Kidney capillary endothelial cell (primary cell): ENCODE measurements around the gene PLA2G4D.
A peak's percentile ranks its signal among the peaks of the same experiment; 100 is the strongest.

ENCODE experiments used
- DNase-seq: peaks from one replicate; pipeline ENCODE4 v3.0.0-alpha.2; 2018; ENCODE audit warnings: low spot score

Gene PLA2G4D

DNA sequence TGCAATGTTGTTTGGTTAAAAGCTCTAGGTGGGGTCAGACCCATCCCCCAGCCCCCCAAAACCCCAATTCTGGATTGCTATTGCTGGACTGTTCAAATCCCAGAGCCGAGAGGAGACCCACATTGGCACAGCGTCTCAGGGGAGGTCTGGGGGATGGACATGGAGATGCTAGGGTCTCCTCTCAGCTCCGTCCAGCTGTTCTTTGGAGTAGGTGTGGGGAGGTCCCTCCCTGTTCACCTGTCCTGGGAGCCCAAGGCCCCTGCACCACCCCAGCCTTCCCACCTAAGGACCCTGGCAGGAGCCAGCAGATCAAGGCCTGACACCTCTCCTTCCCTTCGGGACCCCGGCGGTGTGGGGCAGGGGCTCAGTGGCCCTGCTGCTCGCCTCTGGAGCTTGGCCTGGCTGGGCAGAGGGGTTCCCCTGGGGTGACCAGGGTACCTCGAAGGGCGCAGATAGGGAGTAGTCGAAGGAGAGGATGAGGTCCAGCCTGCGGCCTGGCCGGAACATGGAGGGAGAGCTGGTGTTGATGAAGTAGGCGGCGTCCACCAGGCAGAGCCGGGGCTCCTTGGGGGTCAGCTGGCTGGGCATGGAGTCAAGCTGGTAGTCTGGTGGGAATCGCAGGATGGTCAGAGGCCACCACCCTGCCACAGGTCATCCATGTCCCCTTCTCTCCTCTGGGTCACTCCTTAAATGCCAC, 23.9 kb downstream of the PLA2G4D start:
- DNase-seq = no peak

DNA sequence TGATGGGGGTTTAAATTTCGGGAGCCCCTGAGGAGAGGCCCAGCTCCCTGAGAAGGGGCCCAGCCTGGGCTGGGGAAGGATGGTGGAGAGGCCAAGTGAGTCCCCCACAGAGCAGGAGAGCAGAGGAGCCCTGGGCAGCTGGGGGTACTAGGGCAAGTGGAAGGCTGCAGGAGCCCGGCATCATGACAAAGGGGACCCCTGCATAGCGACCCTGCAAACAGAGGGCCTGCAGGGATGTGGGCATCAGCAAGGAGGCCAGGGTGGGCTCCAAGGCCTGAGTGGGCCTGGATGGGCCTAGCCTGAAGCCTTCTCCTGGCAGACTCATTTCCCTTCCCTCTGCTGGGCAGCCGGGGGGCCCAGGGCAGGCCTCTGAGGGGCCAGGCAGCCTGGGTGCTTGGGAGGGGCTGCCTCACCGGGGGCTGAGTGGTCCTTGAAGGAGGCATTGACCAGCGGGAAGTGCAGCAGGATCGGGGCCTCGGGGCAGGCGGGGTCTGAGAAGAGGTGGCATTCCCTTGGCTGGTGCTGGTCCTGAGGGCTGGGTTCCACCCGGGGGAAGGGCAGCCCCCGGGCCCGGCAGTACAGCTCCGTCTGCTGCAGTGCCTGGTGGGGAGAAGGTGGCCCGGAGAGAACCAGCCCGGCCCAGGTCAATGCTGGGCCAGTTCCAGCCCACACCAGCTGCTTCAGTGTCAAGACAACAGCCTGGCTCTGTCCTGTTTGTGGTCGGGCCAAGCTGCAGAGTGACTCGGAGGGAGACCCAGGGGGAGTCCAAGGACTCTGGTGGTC, 24.7 kb downstream of the PLA2G4D start:
- no peak for DNase-seq

DNA sequence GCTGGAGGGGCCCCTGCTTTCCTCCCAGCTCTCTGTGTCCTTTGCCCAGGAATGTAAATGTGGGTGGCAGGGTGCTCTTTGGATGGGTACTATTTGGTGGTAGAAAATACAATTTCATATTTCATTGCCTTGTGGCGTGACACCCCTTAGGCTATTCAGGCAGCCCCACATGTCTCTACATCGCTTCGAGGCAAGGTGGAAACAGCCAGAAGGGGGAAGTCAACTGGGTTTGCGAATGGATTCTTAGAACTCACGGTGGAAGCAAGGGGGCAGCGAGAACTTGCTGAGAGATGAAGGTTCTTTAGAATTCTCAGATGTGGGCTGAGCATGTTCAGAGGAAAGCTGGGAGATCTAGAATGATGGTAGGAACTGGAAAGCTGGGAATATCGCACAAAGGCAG, 25.3 kb downstream of the PLA2G4D start:
- DNase-seq = no peak

DNA sequence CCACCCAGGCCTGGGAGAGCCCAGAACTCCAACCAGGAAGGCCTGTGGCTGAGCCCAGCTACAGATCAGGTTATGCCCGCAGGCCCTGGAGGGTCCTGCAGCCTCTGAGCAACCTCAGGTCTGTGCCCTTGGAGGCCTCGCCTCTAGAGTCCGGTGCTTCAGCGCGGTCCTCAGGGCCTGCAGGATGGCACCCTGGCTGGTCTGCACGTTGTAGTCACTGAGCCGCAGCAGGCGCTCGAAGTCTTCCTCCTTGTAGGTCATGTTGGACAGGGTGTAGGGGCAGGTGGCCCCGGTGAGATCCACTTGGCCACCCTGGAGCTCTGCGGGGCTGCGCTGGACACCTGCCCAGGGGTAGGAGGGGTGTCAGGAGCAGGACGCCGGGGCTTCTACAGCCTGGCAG, 25.8 kb downstream of the PLA2G4D start:
- DNase-seq = no peak

DNA sequence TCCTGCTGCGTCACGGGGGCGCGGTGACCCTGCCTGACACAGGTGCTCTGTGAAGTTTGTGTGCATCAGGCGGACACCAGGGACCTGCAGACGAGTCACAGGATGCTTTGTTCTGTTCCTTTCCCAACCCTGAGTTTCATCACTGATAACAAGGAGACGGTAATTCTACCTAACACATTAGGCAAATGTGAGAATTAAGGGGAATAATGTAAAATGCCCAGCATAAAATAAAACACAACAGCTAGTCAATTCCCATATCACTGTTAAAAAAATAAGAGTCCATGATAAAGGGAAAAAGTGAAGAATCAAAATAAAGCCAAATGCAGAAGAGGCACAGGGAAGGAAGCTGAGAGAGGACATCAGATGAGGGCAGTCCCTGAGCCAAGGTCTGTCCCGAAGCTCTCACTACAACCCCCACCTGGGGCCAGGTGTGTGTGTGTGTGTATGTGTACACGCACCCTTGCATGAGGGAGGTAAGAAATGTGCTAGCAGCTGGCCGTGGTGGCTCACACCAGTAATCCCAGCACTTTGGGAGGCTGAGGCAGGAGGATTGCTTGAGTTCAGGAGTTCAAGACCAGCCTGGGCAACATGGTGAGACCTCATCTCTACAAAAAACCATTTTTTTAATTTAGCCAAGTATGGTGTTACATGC, 27.5 kb downstream of the PLA2G4D start:
- no peak for DNase-seq

DNA sequence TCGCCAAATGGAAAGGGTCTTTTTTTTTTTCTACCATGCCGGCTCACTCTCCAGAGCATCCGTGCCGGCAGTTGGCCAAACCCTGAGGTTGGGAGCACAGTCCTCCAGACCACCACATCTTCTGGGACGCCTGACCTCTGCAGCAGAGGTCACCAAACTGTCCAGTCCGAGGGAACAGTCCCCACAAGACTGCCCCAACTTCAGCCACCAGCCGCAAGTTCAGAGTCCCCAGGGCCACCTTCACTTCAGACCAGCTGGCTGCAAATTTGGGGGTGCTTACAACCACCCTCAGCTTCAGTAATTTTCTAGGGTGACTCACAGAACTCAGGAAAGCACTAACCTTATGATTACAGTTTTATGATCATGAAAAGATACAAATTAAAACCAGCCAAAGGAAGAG, 28.9 kb downstream of the PLA2G4D start:
- no peak for DNase-seq

DNA sequence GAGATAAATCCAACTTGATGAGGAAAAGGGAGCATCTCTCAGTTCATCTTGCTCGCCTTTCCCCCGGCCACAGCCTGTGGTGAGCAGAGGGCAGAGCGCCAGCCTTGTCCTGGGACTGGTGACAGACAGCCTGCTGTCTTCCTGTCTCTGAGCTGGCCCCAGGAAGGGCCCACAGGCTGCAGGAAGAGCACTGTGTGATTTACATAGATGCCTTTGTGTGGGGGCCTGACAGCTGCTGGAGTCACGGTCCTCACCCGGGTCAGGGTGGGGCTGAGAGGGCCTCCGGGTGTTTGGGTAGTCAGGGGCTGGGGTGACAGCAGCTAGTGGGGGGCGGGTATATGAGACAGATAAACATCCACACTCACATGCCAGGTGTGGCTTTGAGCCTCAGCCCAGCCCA, 29.3 kb downstream of the PLA2G4D start:
- peak; percentile 82 for DNase-seq

DNA sequence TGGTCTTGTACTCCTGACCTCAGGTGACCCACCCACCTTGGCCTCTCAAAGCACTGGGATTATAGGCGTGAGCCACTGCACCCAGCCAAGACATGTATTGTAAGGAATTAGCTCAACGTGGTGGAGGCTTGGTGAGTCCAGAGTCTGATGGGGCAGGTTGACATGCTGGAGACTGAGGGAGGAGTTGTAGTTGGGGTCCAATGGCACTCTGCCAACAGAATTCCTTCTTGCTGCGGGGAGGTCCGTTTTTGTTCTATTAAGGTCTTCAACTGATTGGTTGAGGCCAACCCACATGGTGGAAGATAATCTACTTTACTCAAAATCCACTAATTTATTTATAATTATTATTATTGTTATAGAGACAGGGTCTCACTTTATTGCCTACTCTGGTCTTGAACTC, 30.1 kb downstream of the PLA2G4D start:
- no peak for DNase-seq

DNA sequence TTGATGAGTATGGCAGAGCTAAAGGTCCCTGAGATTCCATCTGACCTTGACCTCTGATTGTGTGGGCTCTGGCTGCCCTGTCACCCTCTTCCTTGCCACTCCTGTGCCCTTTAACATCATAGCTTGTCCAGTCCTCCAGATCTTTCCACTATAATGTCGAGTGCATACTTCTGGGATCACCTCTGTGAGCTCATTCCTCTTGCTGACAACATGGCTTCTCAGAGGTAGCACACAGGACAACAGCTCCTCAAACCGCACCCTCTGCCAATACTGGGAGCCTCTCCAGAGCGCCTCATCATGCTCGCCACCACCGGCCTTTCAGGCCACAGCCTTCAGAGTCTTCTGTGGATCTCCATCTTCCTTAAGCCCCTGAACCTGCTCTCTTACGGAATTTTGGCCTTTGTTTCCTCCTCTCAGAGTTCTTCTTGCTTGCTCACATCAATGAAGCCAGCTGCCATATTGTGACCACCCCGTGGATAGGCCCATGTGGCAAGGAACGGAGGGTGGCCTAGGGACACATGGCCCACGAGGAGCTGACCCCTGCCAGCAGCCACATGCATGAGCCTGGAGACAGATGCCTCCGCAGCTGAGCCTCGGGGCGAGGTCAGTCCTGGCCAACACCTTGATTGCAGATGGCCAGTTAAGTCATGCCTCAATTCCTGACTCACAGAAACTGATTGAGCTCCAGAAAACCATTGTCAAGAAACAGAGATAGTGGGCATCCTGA, 31.1 kb downstream of the PLA2G4D start:
- no peak for DNase-seq

DNA sequence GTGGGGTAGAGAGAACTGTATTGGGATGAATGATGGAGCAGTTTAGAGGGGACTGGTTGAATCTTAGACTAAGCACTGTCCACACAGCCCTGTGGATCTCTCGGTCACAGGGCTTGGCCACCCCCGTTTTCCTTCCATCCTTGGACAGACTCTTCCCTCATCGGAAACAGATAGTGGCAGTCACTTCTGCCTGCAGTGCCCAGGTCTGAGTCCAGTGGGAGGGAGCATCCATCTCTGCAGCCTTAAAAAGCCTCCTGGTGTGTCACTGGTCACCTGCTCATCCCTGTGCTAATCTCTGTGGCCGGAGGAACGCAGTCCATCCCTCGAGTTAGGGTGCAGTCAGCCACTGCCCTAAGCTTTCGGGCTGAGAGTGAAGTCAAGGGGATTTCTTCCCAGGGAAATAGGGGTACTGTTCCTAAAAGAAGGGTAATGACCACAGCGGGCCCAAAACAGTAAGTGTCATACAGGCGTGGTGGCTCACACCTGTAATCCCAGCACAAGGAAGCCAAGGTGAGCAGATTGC, 32.0 kb downstream of the PLA2G4D start:
- no peak for DNase-seq

DNA sequence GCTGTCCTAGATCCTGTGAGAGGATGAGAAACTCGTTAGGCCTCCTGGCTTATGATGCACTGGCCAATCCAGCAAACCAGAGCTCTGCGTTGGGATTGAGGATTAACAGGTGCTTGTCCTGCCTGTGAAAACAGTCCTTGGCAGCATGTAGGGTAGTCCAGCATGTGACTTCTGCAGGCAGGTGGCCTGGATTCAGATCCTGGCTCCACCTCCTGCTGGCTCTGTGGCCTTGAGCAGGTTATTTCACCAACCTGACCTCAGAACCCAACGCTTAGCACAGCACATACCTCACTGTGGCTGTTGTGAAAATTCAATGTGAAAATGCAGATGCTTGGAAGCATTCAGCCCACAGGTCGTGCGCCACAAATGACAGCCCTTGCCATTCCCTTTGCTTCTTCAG, 33.6 kb downstream of the PLA2G4D start:
- no peak for DNase-seq

DNA sequence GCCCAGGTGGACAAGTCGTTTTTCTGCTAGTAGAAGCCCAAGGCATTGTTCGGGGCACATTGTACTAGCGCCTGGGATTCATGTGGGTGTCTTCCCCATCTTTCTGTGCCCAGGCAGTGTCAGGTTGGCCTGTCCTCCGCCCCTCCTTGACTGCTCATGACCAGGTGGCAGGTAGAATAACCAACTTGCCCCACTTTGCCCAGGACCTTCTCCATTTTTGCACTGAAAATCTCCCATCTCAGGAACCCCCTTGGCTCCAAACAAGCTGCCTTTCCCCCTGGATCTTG, 33.9 kb downstream of the PLA2G4D start:
- DNase-seq = no peak

DNA sequence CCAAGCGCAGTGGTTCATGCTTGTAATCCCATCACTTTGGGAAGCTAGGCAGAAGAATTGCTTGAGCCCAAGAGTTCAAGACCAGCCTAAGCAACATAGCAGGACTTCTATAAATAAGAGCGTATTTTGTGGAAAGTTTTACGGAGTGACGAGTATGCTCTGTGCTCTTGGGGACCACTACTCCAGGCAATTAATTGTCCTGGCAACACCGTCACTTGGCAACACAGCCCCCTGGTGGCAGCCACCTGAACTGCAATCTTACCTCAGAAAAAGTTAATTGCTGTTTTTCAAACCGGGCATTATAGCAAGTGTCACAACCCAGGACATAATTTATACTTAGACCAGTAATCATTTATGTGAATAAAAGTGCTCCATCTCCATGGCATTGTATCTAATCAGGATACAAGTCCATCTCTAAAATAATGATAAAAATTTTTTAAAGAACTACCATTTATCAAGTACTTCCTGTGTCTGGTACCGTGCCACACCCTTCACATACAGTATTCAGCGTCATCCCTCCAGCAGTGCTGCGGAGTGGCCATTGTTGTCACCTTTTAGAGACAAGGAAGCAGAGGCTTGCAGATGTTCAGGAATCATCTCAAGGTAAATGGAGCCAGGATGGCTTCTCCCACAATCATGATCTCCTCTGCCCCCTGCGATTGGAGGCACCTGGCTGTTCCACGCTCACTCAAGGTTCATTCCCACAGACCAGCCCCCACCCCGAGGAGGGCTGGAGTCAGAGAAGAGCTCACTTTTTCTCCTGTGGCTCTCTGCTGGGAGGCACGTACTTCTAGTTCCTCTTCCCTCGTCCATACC, 34.5 kb downstream of the PLA2G4D start:
- DNase-seq = peak; percentile 58

DNA sequence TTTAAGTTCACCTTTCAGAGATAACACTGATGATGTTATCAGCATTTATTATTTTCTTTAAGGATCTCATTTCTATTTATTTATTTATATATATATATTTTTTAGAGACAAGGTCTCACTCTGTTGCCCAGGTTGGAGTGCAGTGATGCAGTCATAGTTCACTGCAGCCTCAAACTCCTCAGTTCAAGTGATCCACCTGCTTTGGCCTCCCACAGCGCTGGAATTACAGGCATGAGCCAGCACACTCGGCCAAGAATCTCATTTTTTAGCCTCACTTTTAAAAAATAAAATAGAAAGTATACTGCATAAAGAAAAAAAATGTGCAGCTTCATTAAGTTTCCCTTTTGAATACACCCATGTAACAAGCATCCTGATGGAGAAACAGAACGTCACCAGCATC, 35.6 kb downstream of the PLA2G4D start:
- DNase-seq = no peak

DNA sequence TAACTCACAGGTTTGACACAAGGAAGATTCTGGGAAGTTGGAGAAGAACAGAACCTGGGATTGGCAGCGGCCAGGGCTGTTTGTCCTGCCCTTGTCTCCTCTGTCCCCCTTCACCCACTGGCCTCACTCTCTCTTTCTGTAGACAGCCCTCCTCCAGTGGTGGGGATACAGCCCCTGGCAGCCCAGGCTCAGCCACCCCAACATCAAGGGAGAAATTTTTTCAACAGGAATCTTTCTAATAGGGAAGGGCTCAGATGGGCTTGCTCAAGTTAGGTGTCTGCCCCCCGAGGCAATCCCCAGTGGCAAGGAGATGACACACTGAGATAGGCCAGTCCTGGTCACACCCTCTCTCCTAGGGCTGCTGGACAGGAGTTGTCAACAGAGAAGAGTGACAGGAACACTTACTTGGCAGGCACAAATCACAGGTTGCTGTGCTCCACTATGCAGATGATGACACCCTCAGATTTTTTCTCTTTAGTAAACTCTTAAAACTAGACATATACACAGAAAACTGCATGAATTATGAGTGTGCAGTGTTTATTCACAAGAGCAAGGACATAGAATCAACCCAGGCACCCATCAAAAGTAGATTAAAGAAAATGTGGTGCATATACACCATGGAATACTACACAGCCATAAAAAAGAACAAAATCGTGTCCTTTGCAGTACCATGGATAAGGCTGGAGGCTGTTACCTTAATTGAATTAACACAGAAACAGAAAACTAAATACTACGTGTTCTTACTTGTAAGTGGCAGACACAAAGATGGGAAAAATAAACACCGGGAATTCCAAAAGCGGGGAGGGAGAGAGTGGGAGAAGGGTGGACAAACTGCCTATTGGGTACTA, 36.3 kb downstream of the PLA2G4D start:
- DNase-seq = no peak

DNA sequence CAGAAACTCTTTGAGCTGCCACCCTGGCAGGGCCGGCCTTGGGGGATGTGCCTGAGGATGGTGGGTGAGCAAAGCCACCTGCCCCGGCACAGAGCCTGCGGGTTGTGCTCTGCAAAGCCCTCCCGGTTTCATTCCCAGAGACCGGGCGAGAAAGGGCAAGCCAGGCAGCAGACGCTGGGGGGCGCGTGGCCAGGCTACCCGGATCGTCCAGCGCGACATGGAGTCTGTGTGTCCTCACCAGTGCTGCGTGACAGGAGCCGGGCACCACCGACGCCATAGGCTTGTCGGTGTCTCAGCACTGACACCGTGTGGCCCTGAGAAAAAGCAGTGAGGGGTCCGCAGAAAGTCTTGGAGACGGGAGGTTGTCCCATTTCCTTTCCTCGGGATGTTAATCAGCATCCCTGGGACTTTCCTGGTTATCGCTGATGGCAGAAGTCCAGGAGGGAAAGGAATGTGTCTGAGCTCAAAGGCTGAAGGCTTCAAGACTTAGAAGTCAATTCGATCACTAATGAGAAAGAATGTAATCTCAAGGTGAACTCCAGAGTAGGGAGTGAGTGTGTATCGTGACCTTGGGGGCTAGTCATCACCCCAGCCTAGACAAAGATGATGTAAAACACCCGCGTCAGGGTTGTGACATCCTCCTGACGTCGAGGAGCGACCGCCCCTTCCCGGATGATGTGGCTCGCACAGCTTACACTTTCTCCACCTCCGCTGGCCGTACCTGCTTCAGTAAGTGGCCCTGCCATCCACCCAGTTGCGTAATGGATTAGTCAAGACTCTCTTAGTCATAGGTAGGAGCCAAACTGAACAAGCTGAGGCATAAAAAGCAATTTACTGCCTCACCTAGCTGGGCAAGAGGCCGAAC, 37.2 kb downstream of the PLA2G4D start:
- peak; percentile 89 for DNase-seq

DNA sequence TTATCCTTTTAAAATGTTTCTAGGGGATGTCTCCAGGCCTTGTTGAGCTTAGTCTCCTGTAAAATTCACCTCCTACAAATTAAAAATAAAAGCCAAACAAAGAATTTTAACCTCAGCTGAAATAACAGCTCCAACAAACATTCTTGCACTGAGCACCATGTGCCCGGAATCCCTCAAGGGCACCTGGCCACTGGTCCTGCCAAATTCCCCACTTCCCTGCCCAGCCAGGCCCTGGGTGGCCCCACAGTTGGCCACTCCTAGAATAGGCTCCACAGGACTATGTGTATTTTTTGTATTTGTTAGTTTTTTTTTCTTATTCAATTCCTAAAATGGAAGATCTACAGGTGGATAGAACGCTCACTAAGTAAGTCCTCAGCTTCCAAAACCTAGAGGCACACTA, 40.4 kb downstream of the PLA2G4D start:
- DNase-seq = no peak

DNA sequence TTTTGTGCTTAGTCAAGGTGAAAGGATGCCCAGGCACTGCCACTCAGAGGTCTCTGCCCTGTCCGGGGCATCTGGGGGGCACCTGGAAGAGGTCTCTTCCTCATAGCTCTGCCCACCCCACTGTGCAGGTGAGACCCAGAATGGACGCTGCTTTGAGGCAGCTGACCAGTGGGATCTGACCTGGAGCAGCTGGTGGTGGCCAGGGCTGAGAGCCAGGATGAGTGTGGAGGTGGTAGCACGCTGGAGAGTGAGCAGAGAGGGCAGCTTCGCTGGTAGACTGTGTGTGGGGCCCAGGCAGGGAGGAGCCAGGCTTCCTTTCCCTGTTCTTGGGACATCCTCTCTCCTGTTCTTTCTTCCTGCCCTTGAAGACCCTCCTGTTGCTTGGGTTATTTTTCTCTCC, 41.4 kb downstream of the PLA2G4D start:
- DNase-seq = no peak

DNA sequence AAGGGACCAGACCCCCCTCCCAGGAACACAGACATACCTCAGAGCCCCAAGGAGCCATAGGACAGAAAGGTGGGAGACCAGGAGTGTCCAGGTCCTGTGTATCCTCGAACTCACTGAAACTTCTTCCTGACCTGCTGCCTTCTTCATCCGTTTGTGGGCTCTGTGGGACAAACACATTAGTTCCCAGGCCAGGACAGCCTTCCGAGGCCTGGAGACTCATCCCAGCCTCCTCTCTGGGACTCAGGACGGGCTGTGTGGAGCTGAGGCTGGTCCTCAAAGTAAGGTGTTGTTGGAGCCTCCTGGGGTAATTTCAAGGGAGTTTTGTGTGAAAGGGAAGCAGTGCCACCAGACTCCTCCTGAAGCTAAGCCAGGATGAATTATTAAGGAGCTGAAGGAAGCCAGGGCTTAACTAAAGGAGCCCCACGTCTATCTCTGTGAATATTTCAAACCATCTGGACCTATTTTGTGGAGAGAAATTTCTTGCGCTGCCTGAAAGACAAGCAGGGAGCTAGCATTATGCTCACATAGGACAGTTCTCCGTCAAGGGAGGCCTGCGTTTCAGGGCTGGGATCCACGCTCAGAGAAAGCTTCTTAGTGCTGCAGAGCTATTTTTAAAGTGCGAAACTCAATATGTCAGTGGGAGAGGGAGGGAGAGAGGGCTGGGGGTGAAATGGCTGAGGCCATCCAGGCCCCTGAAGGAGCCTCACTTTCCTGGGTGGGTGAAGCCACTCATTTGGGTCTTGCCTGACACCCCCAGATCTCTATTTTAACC, 43.7 kb downstream of the PLA2G4D start:
- DNase-seq = no peak
